NCI-H128 (cell line): ENCODE data around the gene BASP1.
"Not testable (repeated sequence)": the region's sequence is repeated elsewhere in the genome, so short reads cannot be mapped to it uniquely, and the experiment has no call there.

ENCODE experiments used
- DNase-seq: peaks from one replicate; lab custom pipeline; 2025; ENCODE audit not compliant: unreplicated experiment; lab: John Stamatoyannopoulos, UW

BASP1 gene

DNA sequence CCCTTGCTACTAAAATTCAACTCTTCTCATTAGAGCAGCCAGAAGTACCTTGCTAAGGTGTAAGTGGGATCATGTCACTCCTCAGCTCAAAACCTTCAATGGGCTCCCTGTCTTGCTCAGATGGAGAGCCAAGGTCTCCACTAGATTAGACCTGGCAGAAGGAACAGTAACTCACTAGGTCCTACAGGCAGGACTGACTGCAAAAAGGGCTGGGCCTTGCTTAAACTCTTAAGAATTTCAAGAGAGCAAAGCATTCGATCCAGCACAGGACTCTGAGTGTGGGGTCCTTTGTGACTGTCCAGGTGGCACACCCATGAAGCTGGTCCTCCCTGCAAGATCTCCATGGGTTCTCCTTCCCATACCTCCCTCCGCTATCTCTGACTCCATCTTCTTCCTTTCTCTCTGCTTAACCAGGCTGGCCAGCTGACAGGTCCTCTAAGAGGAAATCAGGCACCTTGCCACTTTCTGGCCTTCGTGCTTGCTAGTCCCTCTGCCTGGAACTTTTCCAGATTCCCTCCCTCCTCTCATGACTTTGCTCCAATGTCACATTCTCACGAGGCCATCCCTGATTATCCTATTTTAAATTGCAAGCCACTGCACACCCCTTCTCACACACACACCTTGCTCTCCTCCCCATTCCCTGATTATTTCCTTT lies 70.2 kb downstream of the BASP1 start:
- DNase-seq = no peak

DNA sequence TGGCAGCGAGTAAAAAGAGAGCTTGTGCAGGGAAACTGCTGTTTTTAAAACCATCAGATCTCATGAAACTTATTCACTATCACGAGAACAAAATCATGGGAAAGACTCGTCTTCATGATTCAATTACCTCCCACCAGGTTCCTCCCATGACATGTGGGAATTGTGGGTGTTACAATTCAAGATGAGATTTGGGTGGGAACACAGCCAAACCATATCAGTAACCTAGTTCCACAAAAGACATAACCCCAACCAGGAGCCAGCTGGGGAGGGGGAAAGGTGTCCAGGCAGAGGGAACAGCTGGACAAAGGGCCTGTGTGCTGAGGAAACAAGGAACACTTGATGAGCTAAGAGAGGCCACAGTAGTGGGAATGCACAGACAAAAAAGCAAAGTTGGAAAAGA lies 71.1 kb downstream of the BASP1 start:
- no peak for DNase-seq

DNA sequence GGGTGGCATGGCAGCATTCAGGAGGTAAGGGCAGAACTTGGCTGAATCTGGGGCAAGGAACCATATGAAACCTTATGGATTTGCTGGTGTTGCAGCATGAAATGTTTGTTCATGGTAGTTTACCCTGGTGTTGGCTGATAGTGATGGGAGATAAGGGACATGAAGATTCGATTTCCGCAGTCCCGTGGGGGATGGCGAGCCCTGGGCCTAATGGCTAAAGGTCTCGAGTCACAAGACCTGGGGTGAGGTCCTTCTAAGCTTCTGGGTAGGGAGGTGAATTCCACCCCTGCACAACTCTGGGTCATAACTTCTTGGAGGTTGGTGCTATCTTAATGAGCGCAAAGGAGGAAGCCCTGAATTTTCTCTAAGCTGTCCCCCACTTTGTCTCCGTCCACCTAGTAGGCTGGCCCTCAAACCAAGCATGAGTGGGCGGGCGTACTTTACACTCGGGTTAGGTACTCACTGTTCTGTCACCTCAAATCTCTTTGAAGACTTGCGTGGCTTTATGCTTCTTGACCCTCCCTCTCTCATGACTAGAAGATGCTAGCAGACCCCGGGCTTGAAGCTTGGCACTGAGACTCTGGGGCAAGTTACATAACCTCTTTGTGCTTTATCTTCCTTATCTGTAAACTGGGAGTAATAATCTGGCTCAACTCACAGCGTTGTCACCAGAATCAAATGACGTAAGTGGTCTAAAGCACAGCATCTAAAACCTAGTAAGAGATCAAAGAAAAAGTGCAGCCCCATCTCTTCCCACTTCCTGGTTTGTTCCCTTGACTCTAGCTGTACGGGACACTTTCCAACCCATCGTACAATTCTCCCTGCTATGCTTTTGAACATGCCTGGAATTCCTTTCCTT lies 72.5 kb downstream of the BASP1 start:
- DNase-seq = no peak

DNA sequence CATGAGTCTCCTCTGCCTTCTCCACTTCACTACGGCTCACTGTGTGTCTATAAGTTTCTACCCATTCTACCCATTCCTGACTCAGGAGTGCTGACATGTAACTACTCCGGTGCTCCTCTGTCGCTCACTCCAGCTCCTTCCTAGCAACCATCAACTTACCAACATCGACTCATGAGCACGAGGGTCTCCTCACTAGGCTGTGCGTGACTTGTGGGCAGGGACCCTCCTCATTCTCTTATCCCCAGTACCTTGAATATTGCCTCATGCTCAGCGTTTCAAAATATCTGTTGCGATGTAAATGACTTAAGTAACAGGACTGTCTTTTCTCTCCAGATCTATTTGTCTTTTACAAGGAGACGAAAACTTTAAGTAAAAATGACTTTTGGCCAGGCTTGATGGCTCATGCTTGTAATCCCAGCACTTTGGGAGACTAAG lies 73.1 kb downstream of the BASP1 start:
- no peak for DNase-seq

DNA sequence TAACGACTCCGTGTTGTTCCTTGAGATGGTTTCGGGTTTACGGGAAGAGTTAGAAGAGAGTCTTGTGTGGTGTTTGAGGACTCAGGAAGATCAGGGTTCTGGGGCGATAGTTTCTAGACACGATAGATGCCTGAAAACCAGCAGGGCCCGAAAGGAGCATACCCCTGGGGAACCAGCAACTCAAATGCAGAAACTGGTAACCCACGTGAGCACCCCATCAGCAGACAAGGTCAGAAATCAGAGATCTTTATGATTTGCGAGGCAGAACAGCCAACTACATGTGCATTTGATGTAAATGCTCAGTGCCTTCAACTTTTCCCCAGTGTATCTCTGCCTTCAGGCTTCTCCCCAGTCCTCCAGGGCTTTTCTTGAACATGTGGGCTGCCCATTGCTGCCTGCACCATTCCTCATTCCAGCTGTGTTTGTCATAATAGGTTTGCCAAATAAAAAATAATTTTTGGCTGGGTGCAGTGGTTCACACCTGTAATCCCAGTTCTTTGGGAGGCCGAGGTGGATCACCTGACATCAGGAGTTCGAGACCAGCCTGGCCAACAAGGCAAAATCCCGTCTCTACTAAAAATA lies 75.1 kb downstream of the BASP1 start:
- DNase-seq = no peak

DNA sequence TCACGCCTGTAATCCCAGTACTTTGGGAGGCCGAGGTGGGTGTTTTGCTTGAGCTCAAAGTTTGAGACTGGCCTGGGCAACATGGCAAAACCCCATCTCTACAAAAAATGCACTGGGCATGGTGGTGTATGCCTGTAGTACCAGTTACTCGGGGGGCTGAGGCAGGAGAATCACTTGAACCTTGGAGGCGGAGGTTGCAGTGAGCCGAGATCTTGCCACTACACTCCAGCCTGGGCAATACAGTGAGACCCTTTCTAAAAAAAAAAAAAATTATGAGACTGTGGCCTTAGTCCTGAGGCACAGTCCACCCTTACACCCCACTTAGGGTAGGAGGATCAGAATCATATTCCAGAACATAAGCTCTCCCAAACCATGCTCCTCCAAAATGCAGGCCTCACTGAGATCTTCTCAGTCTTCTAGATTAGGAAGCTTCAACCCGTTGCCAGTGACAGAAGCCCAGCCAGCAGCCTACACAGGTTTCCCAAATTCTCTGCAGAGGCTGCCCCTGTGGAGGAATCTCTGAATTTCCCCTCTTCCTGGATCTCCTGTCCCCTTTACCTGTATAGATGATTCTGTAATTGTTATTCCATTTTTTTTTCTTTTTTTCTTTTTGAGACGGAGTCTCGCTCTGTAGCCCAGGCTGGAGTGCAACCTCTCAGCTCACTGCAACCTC lies 77.3 kb downstream of the BASP1 start:
- DNase-seq = no peak

DNA sequence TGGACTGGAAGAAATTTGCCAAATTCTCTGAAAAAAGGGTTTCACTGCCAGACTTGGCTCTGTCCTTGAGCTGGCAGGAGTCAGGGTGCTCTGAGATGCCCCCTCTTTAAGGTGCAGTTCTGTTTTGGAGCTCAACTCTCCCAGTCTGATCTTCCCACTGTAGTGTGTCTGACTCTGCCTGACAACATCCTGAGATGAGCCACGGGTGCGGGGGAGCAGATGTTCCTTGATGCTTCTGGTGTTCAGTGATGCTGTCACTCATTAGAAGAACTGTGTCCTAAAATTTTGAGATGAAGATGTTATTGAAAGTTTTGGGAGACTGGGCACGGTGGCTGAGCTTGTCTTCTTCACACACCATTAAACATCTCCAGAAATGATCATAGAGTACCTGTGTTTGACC lies 78.2 kb downstream of the BASP1 start:
- DNase-seq = no peak

DNA sequence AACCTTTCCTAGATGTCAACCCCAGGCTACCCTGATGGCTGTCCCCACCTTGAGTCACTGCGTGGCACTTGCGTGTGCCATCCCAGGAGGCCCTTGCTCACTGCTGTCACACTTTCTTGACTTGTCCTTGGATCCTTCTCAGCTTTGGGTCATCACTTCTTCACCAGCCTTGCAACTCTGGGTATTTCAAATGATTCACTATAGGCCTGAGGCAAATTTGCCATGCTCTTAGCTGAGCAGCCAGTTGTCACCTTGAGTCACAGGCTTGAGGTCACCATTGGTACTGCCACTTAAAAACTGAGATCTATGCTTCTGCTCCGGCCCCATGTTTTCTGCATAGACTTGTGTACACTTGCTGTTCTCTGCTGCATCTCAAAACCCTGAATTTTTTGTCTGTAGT lies 84.7 kb downstream of the BASP1 start:
- DNase-seq = no peak

DNA sequence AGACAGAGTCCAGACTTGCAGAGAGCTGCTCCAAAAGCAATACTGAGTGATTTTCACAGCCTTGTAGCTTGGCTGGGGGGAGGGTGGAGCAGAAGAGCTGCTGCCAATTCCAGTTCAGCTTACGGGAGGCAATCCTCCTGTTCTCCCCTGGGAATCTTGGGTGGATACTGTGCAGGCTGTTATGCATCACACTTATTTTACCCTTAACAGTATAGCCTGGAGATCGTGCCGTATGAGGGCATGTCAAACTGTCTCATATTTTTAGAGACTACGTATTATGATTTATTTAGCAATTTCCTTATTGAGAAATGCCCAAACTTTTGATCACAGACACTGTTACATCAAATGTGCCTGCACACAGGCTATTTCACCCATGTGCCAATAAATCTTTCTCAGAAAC lies 85.2 kb downstream of the BASP1 start:
- no peak for DNase-seq

DNA sequence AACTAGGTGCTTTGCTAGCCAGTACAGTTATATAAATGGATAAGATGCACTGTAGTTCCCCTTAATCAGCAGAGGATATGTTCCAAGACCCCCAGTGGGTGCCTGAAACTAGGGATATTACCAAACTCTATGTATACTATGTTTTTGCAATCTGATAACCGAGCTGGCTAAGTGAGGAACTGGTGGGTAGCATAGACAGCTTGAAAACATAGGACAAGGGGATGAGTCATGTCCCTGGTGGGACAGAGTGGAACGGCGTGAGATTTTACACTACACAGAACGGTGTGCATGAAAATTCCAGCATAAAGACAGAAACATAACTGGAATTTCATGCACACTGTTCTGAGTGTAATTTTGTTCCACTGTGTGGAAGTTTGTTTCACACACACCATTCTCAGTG lies 86.9 kb downstream of the BASP1 start:
- no peak for DNase-seq

DNA sequence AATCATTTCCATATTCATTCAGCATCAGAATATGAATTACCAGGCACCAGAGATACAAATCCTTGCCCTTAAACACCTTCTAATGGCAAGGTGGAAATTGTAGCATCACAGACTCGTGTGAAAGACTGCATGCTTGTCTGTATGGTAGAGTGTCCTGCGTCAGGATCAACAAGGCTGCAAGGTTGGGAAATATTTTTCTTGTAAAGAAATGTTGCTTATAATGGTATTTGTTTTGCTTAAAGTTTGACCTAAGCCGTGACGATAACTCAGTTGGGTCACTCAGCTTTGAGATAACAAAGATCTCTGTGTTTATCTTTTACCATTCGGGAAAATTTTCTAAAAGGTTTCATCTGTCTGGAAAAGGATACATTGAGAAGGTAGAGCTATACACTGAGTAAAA lies 87.6 kb downstream of the BASP1 start:
- no peak for DNase-seq

DNA sequence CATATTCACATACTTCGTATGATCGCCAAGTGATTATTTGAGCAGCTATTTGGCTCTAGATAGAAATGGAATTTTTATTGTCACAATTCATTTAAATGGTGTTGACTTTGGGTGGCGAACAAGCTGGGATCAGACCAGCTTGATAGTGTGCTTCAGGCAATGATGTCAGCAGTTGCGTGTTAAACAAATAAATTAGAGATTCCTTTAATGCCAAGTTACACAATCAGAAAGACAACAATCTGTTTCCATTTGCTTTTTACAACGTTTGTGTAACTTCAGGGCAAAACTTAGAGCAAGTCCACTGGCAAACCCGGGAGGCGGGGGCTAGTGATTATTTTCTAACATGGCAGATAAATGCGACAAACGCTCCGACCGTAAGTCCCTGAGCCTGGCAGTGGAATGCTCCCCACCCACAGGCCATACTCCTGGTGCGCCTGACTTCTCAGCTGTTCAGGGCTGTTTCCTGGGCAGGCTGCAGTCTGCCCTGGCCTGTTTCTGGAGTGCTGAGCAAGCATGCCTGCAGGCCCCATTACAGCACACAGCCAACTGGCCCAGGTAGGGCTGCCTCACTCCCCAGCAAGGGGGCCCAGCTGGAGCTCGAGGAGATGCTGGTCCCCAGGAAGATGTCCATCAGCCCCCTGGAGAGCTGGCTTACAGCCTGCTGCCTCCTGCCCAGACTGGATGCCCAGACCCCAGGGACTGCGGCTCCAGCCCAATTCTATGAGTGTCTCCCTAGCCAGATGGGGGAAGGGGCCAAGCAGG lies 88.7 kb downstream of the BASP1 start:
- no peak for DNase-seq

DNA sequence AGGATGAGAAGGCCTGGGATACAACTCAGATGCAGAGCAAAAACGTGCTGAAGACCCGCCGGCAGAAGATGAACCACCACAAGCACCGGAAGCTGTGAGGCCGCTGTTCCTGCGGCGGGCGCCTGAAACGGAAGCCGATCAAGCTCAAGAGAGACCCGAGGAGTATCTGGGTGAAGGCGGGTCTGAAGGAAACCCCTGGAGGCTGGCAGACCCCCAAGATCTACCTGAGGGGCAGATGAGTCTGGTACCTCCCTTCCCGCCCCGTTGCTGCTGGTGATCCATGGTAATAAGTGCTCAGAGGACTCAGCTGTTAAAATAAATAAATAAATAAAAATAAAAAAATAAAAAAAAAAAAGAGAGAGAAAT lies 89.3 kb downstream of the BASP1 start:
- no peak for DNase-seq

DNA sequence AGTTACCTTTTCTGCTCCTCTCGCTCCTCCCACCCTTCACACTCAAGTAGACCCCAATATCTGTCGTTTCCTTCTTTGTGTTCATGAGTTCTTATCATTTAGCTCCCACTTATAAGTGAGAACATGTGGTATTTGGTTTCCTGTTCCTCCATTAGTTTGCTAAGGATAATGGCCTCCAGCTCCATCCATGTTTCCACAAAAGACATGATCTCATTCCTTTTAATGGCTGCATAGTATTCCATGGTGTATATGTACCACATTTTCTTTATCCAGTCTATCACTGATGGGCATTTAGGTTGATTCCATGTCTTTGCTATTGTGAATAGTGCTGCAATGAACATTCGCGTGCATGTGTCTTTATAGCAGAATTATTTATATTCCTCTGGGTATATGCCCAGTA lies 90.0 kb downstream of the BASP1 start:
- not testable (repeated sequence) for DNase-seq

DNA sequence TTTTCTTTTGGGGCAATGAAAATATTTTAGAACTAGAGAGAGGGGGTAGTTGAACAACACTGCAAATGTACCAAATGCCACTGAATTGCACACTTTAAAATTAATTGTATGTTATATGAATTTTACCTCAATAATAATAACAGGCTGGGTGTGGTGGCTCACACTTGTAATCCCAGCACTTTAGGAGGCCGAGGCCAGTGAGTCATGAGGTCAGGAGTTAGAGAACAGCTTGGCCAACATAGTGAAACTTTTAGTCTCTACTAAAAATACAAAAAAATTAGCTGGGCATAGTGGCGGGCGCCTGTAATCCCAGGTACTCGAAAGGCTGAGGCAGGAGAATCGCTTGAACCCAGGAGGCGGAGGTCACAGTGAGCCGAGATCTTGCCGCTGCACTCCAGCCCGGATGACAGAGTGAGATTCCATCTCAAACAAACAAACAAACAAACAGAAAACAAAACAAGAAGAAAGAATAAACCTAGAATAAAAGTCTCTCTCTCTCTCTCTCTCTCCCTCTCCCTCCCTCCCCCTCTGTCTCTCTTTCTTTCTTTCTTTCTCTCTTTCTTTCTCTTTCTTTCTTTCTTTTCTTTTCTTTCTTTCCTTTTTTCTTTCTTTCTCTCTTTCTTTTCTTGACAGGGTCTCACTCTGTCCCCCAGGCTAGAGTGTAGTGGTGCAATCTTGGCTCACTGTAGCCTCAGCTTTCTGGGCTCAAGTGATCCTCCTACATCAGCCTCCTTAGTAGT lies 91.1 kb downstream of the BASP1 start:
- DNase-seq = no peak

DNA sequence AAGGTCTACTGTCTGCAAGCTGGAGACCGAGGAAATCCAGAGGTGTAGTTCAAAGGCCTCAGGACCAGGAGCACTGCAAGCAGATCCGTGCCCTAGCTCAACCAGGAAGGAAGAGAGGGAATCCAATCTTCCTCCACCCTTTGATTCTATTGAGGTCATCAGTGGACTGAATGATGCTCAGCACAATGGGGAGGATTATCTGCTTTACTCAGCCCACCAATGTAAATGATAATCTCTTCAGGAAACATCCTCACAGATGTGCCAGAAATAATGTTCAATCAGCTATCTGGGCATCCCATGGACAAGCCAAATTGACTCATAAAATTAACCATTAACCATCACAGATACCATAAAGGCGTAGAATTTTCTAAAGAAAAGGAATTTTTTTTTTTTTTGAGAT lies 92.0 kb downstream of the BASP1 start:
- DNase-seq = no peak

DNA sequence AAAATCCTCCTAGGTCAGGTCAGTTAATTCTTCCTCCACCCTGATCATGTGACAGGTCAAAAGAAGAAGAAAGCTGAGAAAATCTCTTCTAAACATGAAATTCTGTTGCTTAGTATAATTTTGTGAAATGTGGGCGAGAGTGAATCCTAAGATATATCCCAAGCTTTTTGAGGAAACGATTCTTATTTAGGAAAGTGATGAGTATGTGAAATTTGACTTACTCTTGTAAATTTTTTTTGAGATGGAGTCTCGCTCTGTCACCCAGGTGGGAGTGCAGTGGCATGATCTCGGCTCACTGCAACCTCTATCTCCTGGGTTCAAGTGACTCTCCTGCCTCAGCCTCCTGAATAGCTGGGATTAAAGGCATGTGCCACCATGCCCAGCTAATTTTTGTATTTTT lies 93.1 kb downstream of the BASP1 start:
- DNase-seq = not testable (repeated sequence)

DNA sequence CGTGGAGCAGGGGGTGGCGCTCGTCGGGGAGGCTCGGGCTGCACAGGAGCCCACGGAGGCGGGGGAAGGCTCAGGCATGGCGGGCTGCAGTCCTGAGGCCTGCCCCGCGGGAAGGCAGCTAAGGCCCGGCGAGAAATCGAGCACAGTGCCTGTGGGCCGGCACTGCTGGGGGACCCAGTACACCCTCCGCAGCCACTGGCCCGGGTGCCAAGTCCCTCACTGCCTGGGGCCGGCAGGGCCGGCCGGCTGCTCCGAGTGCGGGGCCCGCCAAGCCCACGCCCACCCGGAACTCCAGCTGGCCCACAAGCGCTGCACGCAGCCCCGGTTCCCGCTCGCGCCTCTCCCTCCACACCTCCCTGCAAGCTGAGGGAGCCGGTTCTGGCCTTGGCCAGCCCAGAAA lies 94.4 kb downstream of the BASP1 start:
- DNase-seq = not testable (repeated sequence)

DNA sequence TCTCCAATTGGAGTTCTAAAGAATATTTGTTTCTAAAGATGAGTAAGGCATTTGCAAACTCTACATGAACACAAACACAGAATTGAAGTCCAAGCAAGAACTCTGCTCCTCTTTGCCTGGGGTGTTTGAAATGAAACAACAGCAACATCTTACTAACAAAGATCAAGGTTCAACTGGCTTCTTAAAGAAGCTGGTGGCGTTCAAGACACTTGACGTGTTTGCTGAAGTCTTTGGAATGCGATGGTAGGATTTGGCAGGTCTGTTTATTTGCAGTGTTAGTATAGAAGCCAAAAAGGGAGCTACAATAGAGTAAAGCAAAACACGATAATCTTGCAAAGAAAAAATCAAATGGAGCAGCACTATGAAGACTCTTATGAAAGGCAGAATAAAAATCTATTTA lies 94.9 kb downstream of the BASP1 start:
- DNase-seq = no peak

DNA sequence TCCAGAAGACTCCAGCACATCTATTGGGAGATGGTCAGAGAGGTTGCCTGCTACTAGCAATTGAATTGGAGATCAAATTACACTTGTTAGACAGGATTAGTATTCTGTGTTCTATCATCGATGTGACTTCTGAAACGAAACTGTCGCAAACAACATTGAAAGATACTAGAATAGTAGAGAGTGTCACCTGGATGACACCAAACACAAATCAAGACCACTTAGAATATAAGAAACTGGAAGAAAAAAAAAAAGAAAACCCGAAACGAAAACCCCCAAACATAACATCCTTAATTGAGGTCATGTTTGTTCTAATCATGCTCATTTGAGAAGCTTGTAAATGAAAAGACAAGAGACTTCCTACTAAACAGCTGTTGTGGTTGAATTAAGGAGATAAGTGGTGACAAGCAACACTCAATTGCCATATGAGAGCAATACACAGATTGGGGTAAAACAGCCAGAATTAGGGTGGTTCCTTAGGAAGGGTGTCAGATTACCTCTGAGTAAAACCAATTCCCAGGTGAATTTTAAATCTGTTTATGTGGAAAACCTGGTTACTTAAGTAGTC lies 97.6 kb downstream of the BASP1 start:
- no peak for DNase-seq
